ENCODE data around the gene IGSF9B. TPM values are rescaled to one million over a fixed set of nuclear protein-coding genes. Genes with fewer than 3 reads are reported as not detected.

Gene IGSF9B
- total RNA-seq, 1 donor from 2014 or later = 13.1 TPM

- Mint-ChIP-seq H3K9me3 (ENCODE audit: unreplicated experiment) (peaks cover 2% of the 10 kb centered on the region), H3K36me3 (ENCODE audit: low read depth, unreplicated experiment) (peaks cover 27% of the 10 kb centered on the region), H3K4me3 (ENCODE audit: unreplicated experiment) (no peak overlapping the region), H3K27me3 (ENCODE audit: low read depth, unreplicated experiment) (peaks cover 4% of the 10 kb centered on the region), H3K27ac (ENCODE audit: unreplicated experiment) (no peak overlapping the region), H3K4me1 (ENCODE audit: low read depth, unreplicated experiment) (no peaks in the 10 kb centered on the region)
- no peaks in the 10 kb centered on the region for H4K20me1 ChIP-seq (ENCODE audit: insufficient read depth, low read length)
- H2AFZ ChIP-seq (ENCODE audit: low read depth, low read length) = no peak overlapping the region
- no peaks in the 10 kb centered on the region for H3K4me1 ChIP-seq (ENCODE audit: insufficient read depth, low read length)
- H3K36me3 ChIP-seq (ENCODE audit: insufficient read depth, low read length) = no peaks in the 10 kb centered on the region
- DNase-seq (ENCODE audit: low read depth) = no peak
- H3K4me3 ChIP-seq (ENCODE audit: insufficient read depth, low read depth, low read length) = no peak overlapping the region
- H3K4me2 ChIP-seq (ENCODE audit: low read length) = no peak overlapping the region
- no peak overlapping the region for H3K9ac ChIP-seq (ENCODE audit: low read length)
- no peaks in the 10 kb centered on the region for H3K79me2 ChIP-seq (ENCODE audit: insufficient read depth, low read length)
- H3K27ac ChIP-seq (ENCODE audit: low read depth, low read length) = no peak overlapping the region
- no peaks in the 10 kb centered on the region for H3K9me3 ChIP-seq (ENCODE audit: insufficient read depth, low read depth, low read length)
- no peaks in the 10 kb centered on the region for H3K27me3 ChIP-seq (ENCODE audit: insufficient read depth, low read length)
- no peak for FAIRE-seq
- TF ChIP-seq EZH2 (IDR thresholded peaks at IDR 0.05; ENCODE audit: insufficient read depth, low read length) = no peak
- TF ChIP-seq, protein P1, sequence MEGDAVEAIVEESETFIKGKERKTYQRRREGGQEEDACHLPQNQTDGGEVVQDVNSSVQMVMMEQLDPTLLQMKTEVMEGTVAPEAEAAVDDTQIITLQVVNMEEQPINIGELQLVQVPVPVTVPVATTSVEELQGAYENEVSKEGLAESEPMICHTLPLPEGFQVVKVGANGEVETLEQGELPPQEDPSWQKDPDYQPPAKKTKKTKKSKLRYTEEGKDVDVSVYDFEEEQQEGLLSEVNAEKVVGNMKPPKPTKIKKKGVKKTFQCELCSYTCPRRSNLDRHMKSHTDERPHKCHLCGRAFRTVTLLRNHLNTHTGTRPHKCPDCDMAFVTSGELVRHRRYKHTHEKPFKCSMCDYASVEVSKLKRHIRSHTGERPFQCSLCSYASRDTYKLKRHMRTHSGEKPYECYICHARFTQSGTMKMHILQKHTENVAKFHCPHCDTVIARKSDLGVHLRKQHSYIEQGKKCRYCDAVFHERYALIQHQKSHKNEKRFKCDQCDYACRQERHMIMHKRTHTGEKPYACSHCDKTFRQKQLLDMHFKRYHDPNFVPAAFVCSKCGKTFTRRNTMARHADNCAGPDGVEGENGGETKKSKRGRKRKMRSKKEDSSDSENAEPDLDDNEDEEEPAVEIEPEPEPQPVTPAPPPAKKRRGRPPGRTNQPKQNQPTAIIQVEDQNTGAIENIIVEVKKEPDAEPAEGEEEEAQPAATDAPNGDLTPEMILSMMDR (IDR thresholded peaks at IDR 0.05; ENCODE audit: insufficient read depth, low read depth, low read length) = no peak
Measured at GRCh38 chr11:133907841-133908241, 48.9 kb downstream of the IGSF9B start.

DNA sequence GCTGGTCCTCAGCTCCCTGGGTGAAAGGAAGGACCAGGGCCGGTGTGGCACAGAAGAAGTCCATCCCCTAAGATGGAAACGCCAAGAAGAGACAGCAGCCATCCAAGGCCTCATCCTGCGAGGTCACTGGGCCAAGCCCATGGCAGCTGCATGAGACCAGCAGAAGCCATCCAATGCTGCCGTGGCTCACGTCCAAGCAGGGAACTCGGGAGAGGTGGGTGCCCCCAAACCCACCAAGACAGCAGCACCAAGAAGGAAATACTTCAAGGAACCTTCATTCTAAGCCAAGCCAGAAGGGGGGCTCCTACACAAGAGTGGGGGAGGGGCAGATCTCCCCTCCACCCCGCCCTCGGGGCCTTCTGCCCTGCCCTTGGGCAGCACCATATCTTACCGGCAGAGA, 49.6 kb downstream of the IGSF9B start:
- FAIRE-seq = no peak
- Histone ChIP-seq H3K4me2 (ENCODE audit: low read length) (no peak overlapping the region), H3K4me1 (ENCODE audit: insufficient read depth, low read length) (no peaks in the 10 kb centered on the region), H3K36me3 (ENCODE audit: insufficient read depth, low read length) (no peaks in the 10 kb centered on the region), H3K9me3 (ENCODE audit: insufficient read depth, low read depth, low read length) (no peaks in the 10 kb centered on the region), H3K4me3 (ENCODE audit: insufficient read depth, low read depth, low read length) (no peak overlapping the region), H3K9ac (ENCODE audit: low read length) (no peak overlapping the region), H3K27ac (ENCODE audit: low read depth, low read length) (no peak overlapping the region), H3K27me3 (ENCODE audit: insufficient read depth, low read length) (no peaks in the 10 kb centered on the region), H3K79me2 (ENCODE audit: insufficient read depth, low read length) (no peaks in the 10 kb centered on the region), H2AFZ (ENCODE audit: low read depth, low read length) (no peak overlapping the region), H4K20me1 (ENCODE audit: insufficient read depth, low read length) (no peaks in the 10 kb centered on the region)
- H3K4me3 Mint-ChIP-seq (ENCODE audit: unreplicated experiment) = no peak overlapping the region
- no peaks in the 10 kb centered on the region for H3K27me3 Mint-ChIP-seq (ENCODE audit: low read depth, unreplicated experiment)
- peaks cover 22% of the 10 kb centered on the region for H3K36me3 Mint-ChIP-seq (ENCODE audit: low read depth, unreplicated experiment)
- peaks cover 2% of the 10 kb centered on the region for H3K9me3 Mint-ChIP-seq (ENCODE audit: unreplicated experiment)
- H3K27ac Mint-ChIP-seq (ENCODE audit: unreplicated experiment) = no peak overlapping the region
- TF ChIP-seq, protein P1 (IDR thresholded peaks at IDR 0.05; ENCODE audit: insufficient read depth, low read depth, low read length) = no peak
- no peak for TF ChIP-seq EZH2 (IDR thresholded peaks at IDR 0.05; ENCODE audit: insufficient read depth, low read length)
- DNase-seq (ENCODE audit: low read depth) = no peak
- H3K4me1 Mint-ChIP-seq (ENCODE audit: low read depth, unreplicated experiment) = no peaks in the 10 kb centered on the region

DNA sequence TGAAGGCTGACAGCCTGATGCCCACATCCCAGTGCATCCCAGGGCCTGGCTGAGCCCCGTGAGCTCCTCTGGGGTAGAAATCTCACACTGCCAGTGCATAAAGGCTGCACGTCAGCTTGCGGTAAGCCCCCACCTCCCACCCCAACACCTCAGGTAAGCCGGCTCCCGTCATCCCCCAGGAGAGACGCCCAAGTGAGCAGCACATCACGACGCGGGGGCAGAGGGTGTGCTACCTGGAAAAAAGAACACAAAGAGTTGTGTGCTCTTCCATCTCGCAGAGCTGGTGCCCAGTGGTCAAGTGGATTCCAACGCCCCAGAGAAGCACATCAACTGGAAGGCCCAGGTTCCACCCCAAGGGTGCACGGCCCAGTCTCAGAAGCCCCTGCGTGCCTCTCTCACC, 50.0 kb downstream of the IGSF9B start:
- no peaks in the 10 kb centered on the region for H3K9me3 ChIP-seq (ENCODE audit: insufficient read depth, low read depth, low read length)
- H3K27ac Mint-ChIP-seq (ENCODE audit: unreplicated experiment) = no peak overlapping the region
- no peaks in the 10 kb centered on the region for H3K79me2 ChIP-seq (ENCODE audit: insufficient read depth, low read length)
- H3K4me3 Mint-ChIP-seq (ENCODE audit: unreplicated experiment) = no peak overlapping the region
- no peaks in the 10 kb centered on the region for H3K4me1 ChIP-seq (ENCODE audit: insufficient read depth, low read length)
- peaks cover 2% of the 10 kb centered on the region for H3K9me3 Mint-ChIP-seq (ENCODE audit: unreplicated experiment)
- DNase-seq (ENCODE audit: low read depth) (no peak), FAIRE-seq (no peak)
- no peak overlapping the region for H3K27ac ChIP-seq (ENCODE audit: low read depth, low read length)
- no peaks in the 10 kb centered on the region for H3K27me3 ChIP-seq (ENCODE audit: insufficient read depth, low read length)
- H2AFZ ChIP-seq (ENCODE audit: low read depth, low read length) = no peak overlapping the region
- TF ChIP-seq, protein P1 (IDR thresholded peaks at IDR 0.05; ENCODE audit: insufficient read depth, low read depth, low read length) = no peak
- no peak for TF ChIP-seq EZH2 (IDR thresholded peaks at IDR 0.05; ENCODE audit: insufficient read depth, low read length)
- no peak overlapping the region for H3K9ac ChIP-seq (ENCODE audit: low read length)
- no peak overlapping the region for H3K4me2 ChIP-seq (ENCODE audit: low read length)
- no peaks in the 10 kb centered on the region for H3K36me3 ChIP-seq (ENCODE audit: insufficient read depth, low read length)
- H3K36me3 Mint-ChIP-seq (ENCODE audit: low read depth, unreplicated experiment) = peaks cover 22% of the 10 kb centered on the region
- no peaks in the 10 kb centered on the region for H3K27me3 Mint-ChIP-seq (ENCODE audit: low read depth, unreplicated experiment)
- H4K20me1 ChIP-seq (ENCODE audit: insufficient read depth, low read length) = no peaks in the 10 kb centered on the region
- no peaks in the 10 kb centered on the region for H3K4me1 Mint-ChIP-seq (ENCODE audit: low read depth, unreplicated experiment)
- H3K4me3 ChIP-seq (ENCODE audit: insufficient read depth, low read depth, low read length) = no peak overlapping the region
